GM12878 (cell line): ENCODE measurements around the gene ARHGEF7. TPM values are rescaled to one million over a fixed set of nuclear protein-coding genes. Genes with fewer than 3 reads are reported as not detected.
A peak's percentile ranks its signal among the peaks of the same experiment; 100 is the strongest.

Experiments
- ATAC-seq: fragments of 200-7000 bp; cut with Tn5 transposase; 3 replicates; pipeline ENCODE4 v1.9.1; 2020; ENCODE audit warnings: mild to moderate bottlenecking, moderate library complexity
- BruUV-seq: library from RNA; stranded (reverse); fragments of 400-500 nt; replicated peaks from 2 replicates; lab custom pipeline; 2021; lab: Mats Ljungman, UMichigan
- CTCF ChIA-PET: fragments of 300-600 bp; sonication (Branson Sonifier 250); formaldehyde crosslinking; extraction: SDS; loops from one replicate; lab custom pipeline; 2021; ENCODE audit warnings: inconsistent platforms; lab: Yijun Ruan, JAX
- POLR2A ChIA-PET: fragments of 350-600 bp; formaldehyde crosslinking; extraction: SDS; loops from one replicate; lab custom pipeline; 2021; ENCODE audit warnings: inconsistent platforms; lab: Charles Lee
- RAD21 ChIA-PET: fragments of 300-600 bp; sonication (Branson Sonifier 250); formaldehyde crosslinking; loops from one replicate; lab custom pipeline; 2023; ENCODE audit warnings: antibody characterized with exemption; ENCODE audit not compliant: unreplicated experiment; lab: Charles Lee
- SMC1A ChIA-PET: fragments of 300-600 bp; sonication (Branson Sonifier 250); formaldehyde crosslinking; loops from one replicate; lab custom pipeline; 2023; ENCODE audit not compliant: unreplicated experiment, uncharacterized antibody; lab: Charles Lee
- DNase-seq: peaks from one replicate; pipeline ENCODE4 v3.0.0-alpha.2; 2011; ENCODE audit warnings: low read depth, low spot score
- FAIRE-seq: peaks from 3 replicates; lab custom pipeline; 2011; peaks lifted over from hg19 to GRCh38; lab: Jason Lieb, UNC
- H2AFZ ChIP-seq: 2 replicates; pipeline ENCODE4 v1.6.0; 2011; ENCODE audit warnings: low read depth, low read length, control low read depth; ENCODE audit not compliant: control insufficient read depth
- H3K27ac ChIP-seq: 2 replicates; pipeline ENCODE4 v1.5.1; 2011; ENCODE audit warnings: control low read depth; ENCODE audit not compliant: control insufficient read depth, insufficient read depth
- H3K27me3 ChIP-seq, 2 experiments: replicated peaks in 1 of 2; 2 replicates each; pipeline versions ENCODE4 v1.6.0 to v1.6.1; 2011; ENCODE audit warnings: low read length in 1 of 2; ENCODE audit not compliant: control insufficient read depth in 2 of 2, insufficient read depth in 2 of 2
- H3K36me3 ChIP-seq, 2 experiments: 2 replicates each; pipeline ENCODE4 v1.5.1; 2011; ENCODE audit warnings: low read length in 1 of 2; ENCODE audit not compliant: control insufficient read depth in 2 of 2, insufficient read depth in 2 of 2
- H3K4me1 ChIP-seq: 2 replicates; pipeline ENCODE4 v1.6.1; 2011; ENCODE audit warnings: mild to moderate bottlenecking, low read length, moderate library complexity, mixed read lengths; ENCODE audit not compliant: control insufficient read depth, insufficient read depth
- H3K4me2 ChIP-seq: 2 replicates; pipeline ENCODE4 v1.6.0; 2011; ENCODE audit warnings: control low read depth; ENCODE audit not compliant: control insufficient read depth, insufficient read depth
- H3K4me3 ChIP-seq: fragments of 200-600 bp; sonication (generic); 2 replicates; pipeline ENCODE4 v1.5.1; 2016
- H3K79me2 ChIP-seq: 2 replicates; pipeline ENCODE4 v1.6.0; 2011; ENCODE audit warnings: low read length; ENCODE audit not compliant: control insufficient read depth, insufficient read depth
- H3K9ac ChIP-seq: 2 replicates; pipeline ENCODE4 v1.8.0; 2011; ENCODE audit warnings: low read length, control low read depth, mixed read lengths; ENCODE audit not compliant: control insufficient read depth, insufficient read depth
- H3K9me3 ChIP-seq: replicated peaks from 3 replicates; pipeline ENCODE4 v1.5.1; 2011; ENCODE audit warnings: mild to moderate bottlenecking, low read length; ENCODE audit not compliant: control insufficient read depth, insufficient read depth
- H4K20me1 ChIP-seq: 2 replicates; pipeline ENCODE4 v1.6.0; 2011; ENCODE audit not compliant: control insufficient read depth, insufficient read depth
- BCL11A ChIP-seq: IDR thresholded peaks from 2 replicates; pipeline ENCODE4 v1.6.1; 2011; ENCODE audit warnings: low read depth, low read length
- HCFC1 ChIP-seq: fragments of 150-350 bp; IDR thresholded peaks from 2 replicates; pipeline ENCODE4 v1.6.1; 2014; ENCODE audit warnings: low read length
- IRF5 ChIP-seq: fragments of 450-650 bp; IDR thresholded peaks from 2 replicates; pipeline ENCODE4 v1.6.1; 2017; ENCODE audit warnings: borderline replicate concordance
- MEF2A ChIP-seq: IDR thresholded peaks from 2 replicates; pipeline ENCODE4 v1.6.1; 2011; ENCODE audit warnings: low read depth, mild to moderate bottlenecking, low read length, moderate library complexity; ENCODE audit not compliant: insufficient read depth
- MXI1 ChIP-seq: fragments of 150-350 bp; IDR thresholded peaks from 2 replicates; pipeline ENCODE4 v1.6.1; 2011; ENCODE audit warnings: low read depth, mild to moderate bottlenecking, inconsistent platforms, low read length, improper control_type of control experiment
- NFXL1 ChIP-seq: fragments of 450-650 bp; IDR thresholded peaks from 2 replicates; pipeline ENCODE4 v1.6.1; 2017; ENCODE audit warnings: antibody characterized with exemption, mild to moderate bottlenecking, borderline replicate concordance
- NR2C2 ChIP-seq: IDR thresholded peaks from 2 replicates; pipeline ENCODE4 v1.6.1; 2011; ENCODE audit warnings: borderline replicate concordance, low read depth; ENCODE audit not compliant: control insufficient read depth, insufficient read length
- RAD51 ChIP-seq: fragments of 450-650 bp; IDR thresholded peaks from 2 replicates; pipeline ENCODE4 v1.6.1; 2016; ENCODE audit warnings: moderate library complexity, mild to moderate bottlenecking, inconsistent platforms
- RCOR1 ChIP-seq: conservative IDR thresholded peaks from 2 replicates; pipeline ENCODE4 v1.6.1; 2012; ENCODE audit warnings: low read depth, low read length, improper control_type of control experiment
- SKIL ChIP-seq: fragments of 450-650 bp; IDR thresholded peaks from 2 replicates; pipeline ENCODE4 v1.6.1; 2017; ENCODE audit warnings: mild to moderate bottlenecking, low read depth, inconsistent platforms; ENCODE audit not compliant: poor library complexity, severe bottlenecking
- TCF7 ChIP-seq: IDR thresholded peaks from 2 replicates; pipeline ENCODE4 v1.6.1; 2014; ENCODE audit warnings: antibody characterized with exemption, borderline replicate concordance
- ZBED1 ChIP-seq: IDR thresholded peaks from 2 replicates; pipeline ENCODE4 v1.6.1; 2016; ENCODE audit warnings: borderline replicate concordance
- WGBS: methylation state at CpG from one replicate; pipeline ENCODE4 v1.1.6; 2016; ENCODE audit warnings: low lambda C conversion rate; ENCODE audit not compliant: insufficient replicate concordance, insufficient coverage; ENCODE audit errors: missing lambda C conversion rate; 5-methylcytosine and 5-hydroxymethylcytosine counted together
- in situ Hi-C: fragments of 300-500 bp; cut with MboI; formaldehyde crosslinking; loops from 9 replicates; pipeline ENCODE4 v1.14.3; 2018; ENCODE audit warnings: mixed read lengths
- intact Hi-C: fragments of 100-400 bp; cut with micrococcal nuclease; formaldehyde crosslinking; loops from one replicate; pipeline ENCODE4 v1.14.2; 2022; ENCODE audit not compliant: unreplicated experiment
- polyA plus RNA-seq, 11 experiments: library from polyadenylated mRNA; depleted of rRNA in 4 of 11; unstranded in 6 of 11; stranded (reverse) in 5 of 11; fragments of >200 nt; fragmentation: Nextera tagmentation in 4 of 11; fragmentation: Illumina TruSeq in 1 of 11; extraction: Ambion mirVana in 4 of 11; extraction: Trizol in 1 of 11; gene quantifications; 1 replicate in 1 of 11; 2 replicates in 10 of 11; pipeline versions ENCODE4 v1.2.1 to v1.2.3, GENCODE V29; 2011 to 2016; ENCODE audit warnings: inconsistent platforms in 2 of 11, missing spikeins in 2 of 11, low read depth in 1 of 11
- total RNA-seq, 4 experiments: library from RNA; depleted of rRNA in 3 of 4; stranded (reverse); fragments of >200 nt in 3 of 4; fragmentation: Illumina TruSeq in 1 of 4; extraction: Trizol in 1 of 4; gene quantifications; 2 replicates each; pipeline versions ENCODE4 v1.2.1 to v1.2.3, GENCODE V29; 2013 to 2021
- TF ChIP-seq, protein P1 (sequence below): IDR thresholded peaks from 2 replicates; pipeline ENCODE4 v1.6.1; 2012; ENCODE audit warnings: low read length, inconsistent platforms
- TF ChIP-seq, protein P2 (sequence below): fragments of 450-650 bp; IDR thresholded peaks from 2 replicates; pipeline ENCODE4 v1.6.1; 2014; ENCODE audit warnings: mild to moderate bottlenecking

Gene ARHGEF7
- total and polyA plus RNA-seq, 10 of the 15 experiments (the other 5 are each of a cell fraction or from before 2014, with no cell fraction given) = 4.7 to 65.5 (median 36.6) TPM

GRCh38 chr13:111145506-111145905 is 30.4 kb downstream of the ARHGEF7 start (continued):
- no peak for TF ChIP-seq MEF2A

- Histone ChIP-seq H3K9me3 (no peaks in the 10 kb centered on the region), H3K36me3 (no peaks in the 10 kb centered on the region), H3K27ac (peak overlapping the region; percentile 81), H2AFZ (peak overlapping the region; percentile 85), H3K9ac (peak overlapping the region; percentile 81), H3K79me2 (peaks cover 43% of the 10 kb centered on the region), H4K20me1 (no peaks in the 10 kb centered on the region), H3K4me3 (peak overlapping the region; percentile 88), H3K4me1 (no peaks in the 10 kb centered on the region), H3K4me2 (peak overlapping the region; percentile 83), H3K27me3 (no peaks in the 10 kb centered on the region)
- FAIRE-seq = peak; percentile 23
- in situ Hi-C loops (loop anchor here (25.0 kb wide), 1 partner anchor 1991 kb away; no protein-coding TSS in a partner anchor), intact Hi-C loops (loop anchor here (1.0 to 5.0 kb wide), 5 partner anchors 31 to 236 kb away; partner anchors contain the start of gene ANKRD10)
- RAD21 ChIA-PET = interaction anchor here (1.4 to 1.6 kb wide), 2 partner anchors 63 to 85 kb away, joined by 3 read pairs; no protein-coding TSS in a partner anchor
- TF ChIP-seq RAD51 (no peak), ZBED1 (no peak), NR2C2 (no peak), MXI1 (no peak), RCOR1 (no peak), SKIL (no peak), NFXL1 (no peak), IRF5 (no peak), HCFC1 (no peak), BCL11A (no peak), TCF7 (no peak)
- TF ChIP-seq, protein P1, sequence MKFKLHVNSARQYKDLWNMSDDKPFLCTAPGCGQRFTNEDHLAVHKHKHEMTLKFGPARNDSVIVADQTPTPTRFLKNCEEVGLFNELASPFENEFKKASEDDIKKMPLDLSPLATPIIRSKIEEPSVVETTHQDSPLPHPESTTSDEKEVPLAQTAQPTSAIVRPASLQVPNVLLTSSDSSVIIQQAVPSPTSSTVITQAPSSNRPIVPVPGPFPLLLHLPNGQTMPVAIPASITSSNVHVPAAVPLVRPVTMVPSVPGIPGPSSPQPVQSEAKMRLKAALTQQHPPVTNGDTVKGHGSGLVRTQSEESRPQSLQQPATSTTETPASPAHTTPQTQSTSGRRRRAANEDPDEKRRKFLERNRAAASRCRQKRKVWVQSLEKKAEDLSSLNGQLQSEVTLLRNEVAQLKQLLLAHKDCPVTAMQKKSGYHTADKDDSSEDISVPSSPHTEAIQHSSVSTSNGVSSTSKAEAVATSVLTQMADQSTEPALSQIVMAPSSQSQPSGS = no peak
- TF ChIP-seq, protein P2, sequence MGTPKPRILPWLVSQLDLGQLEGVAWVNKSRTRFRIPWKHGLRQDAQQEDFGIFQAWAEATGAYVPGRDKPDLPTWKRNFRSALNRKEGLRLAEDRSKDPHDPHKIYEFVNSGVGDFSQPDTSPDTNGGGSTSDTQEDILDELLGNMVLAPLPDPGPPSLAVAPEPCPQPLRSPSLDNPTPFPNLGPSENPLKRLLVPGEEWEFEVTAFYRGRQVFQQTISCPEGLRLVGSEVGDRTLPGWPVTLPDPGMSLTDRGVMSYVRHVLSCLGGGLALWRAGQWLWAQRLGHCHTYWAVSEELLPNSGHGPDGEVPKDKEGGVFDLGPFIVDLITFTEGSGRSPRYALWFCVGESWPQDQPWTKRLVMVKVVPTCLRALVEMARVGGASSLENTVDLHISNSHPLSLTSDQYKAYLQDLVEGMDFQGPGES = no peak
- 2% methylated on average over 11 of the region's 11 CpGs for WGBS
- SMC1A ChIA-PET = interaction anchor here (0.6 to 2.2 kb wide), 5 partner anchors 22 to 71 kb away, joined by 3 to 5 read pairs (median 3); no protein-coding TSS in a partner anchor
- BruUV-seq = no TSS peak
- DNase-seq = no peak
- CTCF ChIA-PET = interaction anchor here (1.6 to 1.9 kb wide), 2 partner anchors 63 to 72 kb away, joined by 4 to 6 read pairs; no protein-coding TSS in a partner anchor
- POLR2A ChIA-PET = no interaction called here
- no peak for ATAC-seq
Measured at GRCh38 chr13:111152844-111153243, 37.7 kb downstream of the ARHGEF7 start.
